SK-N-SH treated with all-trans-retinoic acid at 6 μM for 48 hours (cell line): ENCODE results near the gene SGK1.
"Not testable (repeated sequence)": the region's sequence is repeated elsewhere in the genome, so short reads cannot be mapped to it uniquely, and the experiment has no call there.

Experiments
- GLIS3 ChIP-seq: fragments of 250-450 bp; sonication (Bioruptor Pico); IDR thresholded peaks from 2 replicates; pipeline ENCODE4 v1.5.0; 2020; ENCODE audit warnings: mild to moderate bottlenecking, moderate library complexity
- ISL1 ChIP-seq: fragments of 250-450 bp; sonication (Bioruptor Pico); IDR thresholded peaks from 2 replicates; pipeline ENCODE4 v2.1.2; 2022; ENCODE audit warnings: mild to moderate bottlenecking, moderate library complexity
- PPARA ChIP-seq: fragments of 250-450 bp; sonication (Bioruptor Pico); IDR thresholded peaks from 2 replicates; pipeline ENCODE4 v1.5.0; 2020; ENCODE audit warnings: mild to moderate bottlenecking, borderline replicate concordance
- SNAI2 ChIP-seq: fragments of 250-450 bp; sonication (Bioruptor Pico); IDR thresholded peaks from 2 replicates; pipeline ENCODE4 v1.5.0; 2020; ENCODE audit warnings: mild to moderate bottlenecking, moderate library complexity
- TCF4 ChIP-seq: fragments of 250-450 bp; sonication (Bioruptor Pico); IDR thresholded peaks from 2 replicates; pipeline ENCODE4 v1.8.0; 2021; ENCODE audit warnings: mild to moderate bottlenecking, moderate library complexity, borderline replicate concordance
- ZC3H10 ChIP-seq: fragments of 250-450 bp; sonication (Bioruptor Pico); IDR thresholded peaks from 2 replicates; pipeline ENCODE4 v1.5.1; 2021; ENCODE audit warnings: mild to moderate bottlenecking, moderate library complexity
- ZFP3 ChIP-seq: fragments of 250-450 bp; sonication (Bioruptor Pico); IDR thresholded peaks from 2 replicates; pipeline ENCODE4 v1.5.0; 2020; ENCODE audit warnings: mild to moderate bottlenecking, moderate library complexity
- ZFP30 ChIP-seq: fragments of 450-650 bp; formaldehyde crosslinking; IDR thresholded peaks from 2 replicates; pipeline ENCODE4 v1.5.0; 2022; ENCODE audit warnings: mild to moderate bottlenecking, moderate library complexity
- ZNF565 ChIP-seq: fragments of 450-650 bp; formaldehyde crosslinking; conservative IDR thresholded peaks from 2 replicates; pipeline ENCODE4 v1.5.0; 2020; ENCODE audit warnings: low read depth, mild to moderate bottlenecking, moderate library complexity
- ZNF70 ChIP-seq: fragments of 450-650 bp; formaldehyde crosslinking; IDR thresholded peaks from 2 replicates; pipeline ENCODE4 v1.5.0; 2020; ENCODE audit warnings: mild to moderate bottlenecking, moderate library complexity
- TF ChIP-seq, protein P1 (sequence below): fragments of 250-450 bp; sonication (Bioruptor Pico); IDR thresholded peaks from 2 replicates; pipeline ENCODE4 v1.8.0; 2020; ENCODE audit warnings: mild to moderate bottlenecking, moderate library complexity, borderline replicate concordance
- TF ChIP-seq, protein P2 (sequence below): fragments of 250-450 bp; sonication (Bioruptor Pico); IDR thresholded peaks from 2 replicates; pipeline ENCODE4 v1.5.1; 2021; ENCODE audit warnings: mild to moderate bottlenecking, moderate library complexity
- TF ChIP-seq, protein P3 (sequence below): fragments of 250-450 bp; sonication (Bioruptor Pico); IDR thresholded peaks from 2 replicates; pipeline ENCODE4 v1.5.1; 2020; ENCODE audit warnings: low read depth, mild to moderate bottlenecking, moderate library complexity

DNA sequence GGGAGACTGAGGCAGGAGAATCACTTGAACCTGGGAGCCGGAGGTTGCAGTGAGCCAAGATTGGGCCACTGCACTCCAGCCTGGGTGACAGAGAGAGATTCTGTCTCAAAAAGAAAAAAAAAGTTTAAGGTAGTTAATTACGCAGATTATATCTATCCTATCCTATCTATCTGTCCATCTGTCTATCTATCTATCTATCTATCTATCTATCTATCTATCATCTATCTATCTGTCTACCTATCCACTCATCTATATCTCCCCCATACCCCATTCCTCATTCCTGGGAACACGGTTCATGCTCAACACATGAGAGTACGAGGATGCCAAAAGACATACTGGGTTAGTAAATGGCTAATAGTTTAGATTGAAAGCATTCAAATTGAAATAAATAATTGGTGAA, 8.3 kb upstream of the SGK1 start:
- TF ChIP-seq ZNF70 (CRISPR knock-in tag); ZFP30; TCF4 (CRISPR knock-in tag); ZFP3 (CRISPR knock-in tag); ZNF565 (CRISPR knock-in tag); SNAI2; ZC3H10 (CRISPR knock-in tag); ISL1; PPARA (CRISPR knock-in tag); GLIS3 (CRISPR knock-in tag): not testable (repeated sequence)
- TF ChIP-seq, protein P1, sequence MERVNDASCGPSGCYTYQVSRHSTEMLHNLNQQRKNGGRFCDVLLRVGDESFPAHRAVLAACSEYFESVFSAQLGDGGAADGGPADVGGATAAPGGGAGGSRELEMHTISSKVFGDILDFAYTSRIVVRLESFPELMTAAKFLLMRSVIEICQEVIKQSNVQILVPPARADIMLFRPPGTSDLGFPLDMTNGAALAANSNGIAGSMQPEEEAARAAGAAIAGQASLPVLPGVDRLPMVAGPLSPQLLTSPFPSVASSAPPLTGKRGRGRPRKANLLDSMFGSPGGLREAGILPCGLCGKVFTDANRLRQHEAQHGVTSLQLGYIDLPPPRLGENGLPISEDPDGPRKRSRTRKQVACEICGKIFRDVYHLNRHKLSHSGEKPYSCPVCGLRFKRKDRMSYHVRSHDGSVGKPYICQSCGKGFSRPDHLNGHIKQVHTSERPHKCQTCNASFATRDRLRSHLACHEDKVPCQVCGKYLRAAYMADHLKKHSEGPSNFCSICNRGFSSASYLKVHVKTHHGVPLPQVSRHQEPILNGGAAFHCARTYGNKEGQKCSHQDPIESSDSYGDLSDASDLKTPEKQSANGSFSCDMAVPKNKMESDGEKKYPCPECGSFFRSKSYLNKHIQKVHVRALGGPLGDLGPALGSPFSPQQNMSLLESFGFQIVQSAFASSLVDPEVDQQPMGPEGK (CRISPR knock-in tag), result not testable (repeated sequence)
- TF ChIP-seq, protein P2, sequence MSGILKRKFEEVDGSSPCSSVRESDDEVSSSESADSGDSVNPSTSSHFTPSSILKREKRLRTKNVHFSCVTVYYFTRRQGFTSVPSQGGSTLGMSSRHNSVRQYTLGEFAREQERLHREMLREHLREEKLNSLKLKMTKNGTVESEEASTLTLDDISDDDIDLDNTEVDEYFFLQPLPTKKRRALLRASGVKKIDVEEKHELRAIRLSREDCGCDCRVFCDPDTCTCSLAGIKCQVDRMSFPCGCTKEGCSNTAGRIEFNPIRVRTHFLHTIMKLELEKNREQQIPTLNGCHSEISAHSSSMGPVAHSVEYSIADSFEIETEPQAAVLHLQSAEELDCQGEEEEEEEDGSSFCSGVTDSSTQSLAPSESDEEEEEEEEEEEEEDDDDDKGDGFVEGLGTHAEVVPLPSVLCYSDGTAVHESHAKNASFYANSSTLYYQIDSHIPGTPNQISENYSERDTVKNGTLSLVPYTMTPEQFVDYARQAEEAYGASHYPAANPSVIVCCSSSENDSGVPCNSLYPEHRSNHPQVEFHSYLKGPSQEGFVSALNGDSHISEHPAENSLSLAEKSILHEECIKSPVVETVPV, result not testable (repeated sequence)
- TF ChIP-seq, protein P3, sequence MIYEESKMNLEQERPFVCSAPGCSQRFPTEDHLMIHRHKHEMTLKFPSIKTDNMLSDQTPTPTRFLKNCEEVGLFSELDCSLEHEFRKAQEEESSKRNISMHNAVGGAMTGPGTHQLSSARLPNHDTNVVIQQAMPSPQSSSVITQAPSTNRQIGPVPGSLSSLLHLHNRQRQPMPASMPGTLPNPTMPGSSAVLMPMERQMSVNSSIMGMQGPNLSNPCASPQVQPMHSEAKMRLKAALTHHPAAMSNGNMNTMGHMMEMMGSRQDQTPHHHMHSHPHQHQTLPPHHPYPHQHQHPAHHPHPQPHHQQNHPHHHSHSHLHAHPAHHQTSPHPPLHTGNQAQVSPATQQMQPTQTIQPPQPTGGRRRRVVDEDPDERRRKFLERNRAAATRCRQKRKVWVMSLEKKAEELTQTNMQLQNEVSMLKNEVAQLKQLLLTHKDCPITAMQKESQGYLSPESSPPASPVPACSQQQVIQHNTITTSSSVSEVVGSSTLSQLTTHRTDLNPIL, result not testable (repeated sequence)
